SU-DHL-6 (cell line): Measurements from ENCODE around the gene PPP1R7.

Experiments used
- H2AFZ ChIP-seq: fragments of 200-600 bp; sonication (generic); 2 replicates; pipeline ENCODE4 v1.6.1; 2014; ENCODE audit warnings: low read depth, mild to moderate bottlenecking, moderate library complexity, mixed read lengths, antibody characterized with exemption, low read length; ENCODE audit not compliant: severe bottlenecking
- H3F3A ChIP-seq: fragments of 200-600 bp; shearing (Covaris generic); 2 replicates; pipeline ENCODE4 v1.6.0; 2016; ENCODE audit warnings: antibody characterized with exemption, mild to moderate bottlenecking; ENCODE audit not compliant: insufficient read depth
- H3K27ac ChIP-seq: fragments of 200-600 bp; sonication (generic); 2 replicates; pipeline ENCODE4 v1.5.1; 2016; ENCODE audit warnings: low read depth, mild to moderate bottlenecking, low read length, moderate library complexity, mixed read lengths
- H3K27me3 ChIP-seq: fragments of 200-600 bp; sonication (generic), shearing (Covaris generic); 2 replicates; pipeline ENCODE4 v1.6.0; 2014; ENCODE audit warnings: mild to moderate bottlenecking, low read length
- H3K36me3 ChIP-seq: fragments of 200-600 bp; sonication (generic); 2 replicates; pipeline ENCODE4 v1.6.1; 2014; ENCODE audit warnings: mild to moderate bottlenecking, low read length, mixed read lengths
- H3K4me2 ChIP-seq: fragments of 300-600, 200-600 bp; shearing (Covaris generic), sonication (generic); 2 replicates; pipeline ENCODE4 v1.6.0; 2014; ENCODE audit warnings: low read length, low read depth, mild to moderate bottlenecking; ENCODE audit not compliant: poor library complexity, severe bottlenecking
- H3K4me3 ChIP-seq: fragments of 200-600 bp; sonication (generic); 2 replicates; pipeline ENCODE4 v1.5.1; 2014; ENCODE audit warnings: antibody characterized with exemption, low read length, mild to moderate bottlenecking, mixed read lengths; ENCODE audit not compliant: insufficient read depth, poor library complexity, severe bottlenecking
- H3K79me2 ChIP-seq: fragments of 200-600 bp; sonication (generic); 2 replicates; pipeline ENCODE4 v1.6.1; 2014; ENCODE audit warnings: mild to moderate bottlenecking, low read length, moderate library complexity; ENCODE audit not compliant: insufficient read depth
- H3K9ac ChIP-seq: fragments of 200-600 bp; sonication (generic); 2 replicates; pipeline ENCODE4 v1.7.0; 2014; ENCODE audit warnings: mild to moderate bottlenecking, low read length
- H3K9me2 ChIP-seq: fragments of 200-600 bp; sonication (generic); replicated peaks from 2 replicates; pipeline ENCODE4 v1.6.1; 2014; ENCODE audit warnings: low read length; ENCODE audit not compliant: insufficient read depth
- H3K9me3 ChIP-seq: fragments of 200-600 bp; sonication (generic); 2 replicates; pipeline ENCODE4 v1.6.1; 2014; ENCODE audit warnings: low read length, mixed read lengths; ENCODE audit not compliant: insufficient read depth
- H4K20me1 ChIP-seq: fragments of 200-600 bp; sonication (generic); 2 replicates; pipeline ENCODE4 v1.6.1; 2014; ENCODE audit warnings: low read depth, mild to moderate bottlenecking, antibody characterized with exemption, low read length, moderate library complexity, mixed read lengths
- EZH2phosphoT487 ChIP-seq: fragments of 200-600 bp; sonication (generic), shearing (Covaris generic); conservative IDR thresholded peaks from 2 replicates; pipeline ENCODE4 v1.6.1; 2018; ENCODE audit warnings: mild to moderate bottlenecking, antibody characterized with exemption, low read length, moderate library complexity, mixed read lengths
- TF ChIP-seq, protein P1 (sequence below): fragments of 200-600 bp; sonication (generic); IDR thresholded peaks from one replicate; pipeline ENCODE4 v1.5.1; 2017; ENCODE audit warnings: antibody characterized with exemption, mild to moderate bottlenecking, low read length, moderate library complexity; ENCODE audit not compliant: insufficient read depth, poor library complexity, severe bottlenecking

The PPP1R7 gene

DNA sequence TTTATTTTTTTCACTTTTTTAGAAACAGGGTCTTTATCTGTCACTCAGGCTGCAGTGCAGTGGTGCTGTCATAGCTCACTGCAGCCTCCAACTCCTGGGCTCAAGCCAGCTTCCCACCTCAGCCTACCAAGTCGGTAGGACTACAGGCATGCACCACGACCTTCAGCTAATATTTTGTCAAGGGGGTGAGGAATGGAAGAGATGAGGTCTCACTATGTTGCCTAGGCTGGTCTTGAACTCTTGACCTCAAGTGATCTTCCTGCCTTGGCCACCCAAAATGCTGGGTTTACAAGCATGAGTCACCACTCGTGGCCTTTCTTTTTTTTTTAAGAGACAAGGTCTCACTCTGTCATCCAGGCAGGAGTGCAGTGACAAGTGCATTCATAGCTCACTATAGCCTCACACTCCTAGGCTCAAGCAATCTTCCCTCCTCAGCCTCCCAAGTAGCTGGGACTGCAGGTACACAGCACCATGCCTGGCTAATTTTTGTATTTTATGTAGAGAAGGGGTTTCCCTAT, 13.4 kb downstream of the PPP1R7 start:
- Histone ChIP-seq H3K4me3 (no peak overlapping the region), H3K27ac (no peak overlapping the region), H3K9me2 (no peaks in the 10 kb centered on the region), H3K9me3 (no peaks in the 10 kb centered on the region), H3K79me2 (no peaks in the 10 kb centered on the region), H3K4me2 (no peak overlapping the region), H3K27me3 (no peaks in the 10 kb centered on the region), H2AFZ (no peak overlapping the region), H3F3A (no peaks in the 10 kb centered on the region), H4K20me1 (no peaks in the 10 kb centered on the region), H3K36me3 (no peaks in the 10 kb centered on the region), H3K9ac (no peak overlapping the region)
- TF ChIP-seq EZH2phosphoT487 = no peak
- TF ChIP-seq, protein P1, sequence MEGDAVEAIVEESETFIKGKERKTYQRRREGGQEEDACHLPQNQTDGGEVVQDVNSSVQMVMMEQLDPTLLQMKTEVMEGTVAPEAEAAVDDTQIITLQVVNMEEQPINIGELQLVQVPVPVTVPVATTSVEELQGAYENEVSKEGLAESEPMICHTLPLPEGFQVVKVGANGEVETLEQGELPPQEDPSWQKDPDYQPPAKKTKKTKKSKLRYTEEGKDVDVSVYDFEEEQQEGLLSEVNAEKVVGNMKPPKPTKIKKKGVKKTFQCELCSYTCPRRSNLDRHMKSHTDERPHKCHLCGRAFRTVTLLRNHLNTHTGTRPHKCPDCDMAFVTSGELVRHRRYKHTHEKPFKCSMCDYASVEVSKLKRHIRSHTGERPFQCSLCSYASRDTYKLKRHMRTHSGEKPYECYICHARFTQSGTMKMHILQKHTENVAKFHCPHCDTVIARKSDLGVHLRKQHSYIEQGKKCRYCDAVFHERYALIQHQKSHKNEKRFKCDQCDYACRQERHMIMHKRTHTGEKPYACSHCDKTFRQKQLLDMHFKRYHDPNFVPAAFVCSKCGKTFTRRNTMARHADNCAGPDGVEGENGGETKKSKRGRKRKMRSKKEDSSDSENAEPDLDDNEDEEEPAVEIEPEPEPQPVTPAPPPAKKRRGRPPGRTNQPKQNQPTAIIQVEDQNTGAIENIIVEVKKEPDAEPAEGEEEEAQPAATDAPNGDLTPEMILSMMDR = no peak

DNA sequence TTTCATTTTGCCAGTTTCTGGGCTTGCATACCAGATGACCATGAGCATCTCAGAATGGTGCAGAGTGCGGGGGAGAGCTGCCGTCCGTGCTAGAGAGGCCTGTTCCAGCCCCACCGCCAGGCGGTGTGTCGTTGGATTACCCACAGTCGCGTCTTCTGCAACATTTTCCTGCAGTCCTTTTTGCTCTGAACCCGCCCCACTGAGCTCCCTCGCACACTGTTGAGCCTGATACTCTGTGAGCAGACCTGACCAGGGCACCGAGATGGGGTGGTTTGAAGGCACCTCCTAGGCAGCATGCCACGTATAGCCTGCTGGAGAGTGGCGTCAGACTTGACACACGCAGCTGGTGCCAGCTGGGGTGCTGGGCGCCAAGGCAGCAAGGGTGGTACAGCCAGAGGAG, 18.1 kb downstream of the PPP1R7 start:
- Histone ChIP-seq H4K20me1 (no peaks in the 10 kb centered on the region), H3K4me2 (no peak overlapping the region), H3K79me2 (no peaks in the 10 kb centered on the region), H3F3A (no peaks in the 10 kb centered on the region), H2AFZ (no peak overlapping the region), H3K9me3 (peaks cover 4% of the 10 kb centered on the region; the same call in 1 of the 2 replicates), H3K27me3 (no peaks in the 10 kb centered on the region), H3K9me2 (no peaks in the 10 kb centered on the region), H3K27ac (no peak overlapping the region), H3K4me3 (no peak overlapping the region), H3K36me3 (peaks cover 21% of the 10 kb centered on the region), H3K9ac (no peak overlapping the region)
- TF ChIP-seq, protein P1 = no peak
- no peak for TF ChIP-seq EZH2phosphoT487

DNA sequence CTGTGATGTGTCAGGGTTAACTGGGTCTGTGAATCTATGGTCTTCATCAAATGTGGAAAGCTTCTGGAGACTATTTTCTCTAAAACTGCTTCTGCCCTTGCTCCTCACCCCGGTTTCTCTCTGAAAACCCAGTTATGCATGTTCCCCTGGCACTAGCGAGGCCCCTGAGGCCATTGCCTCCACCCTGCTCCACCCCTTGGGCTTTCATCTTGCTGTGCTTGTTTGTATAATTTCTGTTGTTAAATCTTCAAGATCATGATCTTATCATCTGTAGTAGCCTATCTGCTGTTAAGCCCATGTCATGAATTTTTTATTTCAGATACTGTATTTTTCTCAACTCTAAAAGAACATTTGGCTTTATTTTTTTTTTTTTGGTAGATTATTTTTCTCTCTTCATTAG, 23.3 kb downstream of the PPP1R7 start:
- Histone ChIP-seq H3K27ac (no peak overlapping the region), H4K20me1 (no peaks in the 10 kb centered on the region)

More for the DNA sequence above, 23.3 kb downstream of the PPP1R7 start:
- no peak overlapping the region for H3K4me2 ChIP-seq
- H2AFZ ChIP-seq = no peak overlapping the region
- H3K9me2 ChIP-seq = no peaks in the 10 kb centered on the region
- H3K4me3 ChIP-seq = no peak overlapping the region
- no peaks in the 10 kb centered on the region for H3K79me2 ChIP-seq
- peaks cover 4% of the 10 kb centered on the region; the same call in 1 of the 2 replicates for H3K9me3 ChIP-seq
- peaks cover 21% of the 10 kb centered on the region for H3K36me3 ChIP-seq
- H3K9ac ChIP-seq = no peak overlapping the region
- H3F3A ChIP-seq = no peaks in the 10 kb centered on the region
- no peak for TF ChIP-seq EZH2phosphoT487
- TF ChIP-seq, protein P1 = no peak
- H3K27me3 ChIP-seq = no peaks in the 10 kb centered on the region
